K562 (cell line): ENCODE measurements around the gene GMDS.

Experiments used
- ESRRA ChIP-seq: fragments of 450-650 bp; IDR thresholded peaks from 2 replicates; pipeline ENCODE4 v1.6.1; 2014; ENCODE audit warnings: low read depth, mild to moderate bottlenecking, moderate library complexity, borderline replicate concordance
- PHB2 ChIP-seq: fragments of 450-650 bp; IDR thresholded peaks from 2 replicates; pipeline ENCODE4 v1.6.1; 2017; ENCODE audit warnings: low read depth
- ZNF311 ChIP-seq: fragments of 250-450 bp; sonication (Bioruptor Pico); IDR thresholded peaks from 2 replicates; pipeline ENCODE4 v1.4.0; 2020; ENCODE audit warnings: mild to moderate bottlenecking, moderate library complexity
- TF ChIP-seq, protein P1 (sequence below), 2 experiments: fragments of 450-650 bp; formaldehyde crosslinking in 1 of 2; IDR thresholded peaks; 2 replicates each; pipeline versions ENCODE4 v1.4.0 to v1.6.1; 2014 to 2020; ENCODE audit warnings: mild to moderate bottlenecking in 2 of 2, borderline replicate concordance in 1 of 2, low read depth in 1 of 2
- TF ChIP-seq, protein P2 (sequence below), 3 experiments: IDR thresholded peaks in 2 of 3; conservative IDR thresholded peaks in 1 of 3; 2 replicates each; pipeline ENCODE4 v1.5.1; 2011 to 2012; ENCODE audit warnings: low read length in 3 of 3, mild to moderate bottlenecking in 3 of 3, control low read depth in 2 of 3, improper control_type of control experiment in 1 of 3, inconsistent platforms in 1 of 3, low read depth in 1 of 3, mixed read lengths in 1 of 3, moderate library complexity in 1 of 3; ENCODE audit not compliant: insufficient read depth in 2 of 3

DNA sequence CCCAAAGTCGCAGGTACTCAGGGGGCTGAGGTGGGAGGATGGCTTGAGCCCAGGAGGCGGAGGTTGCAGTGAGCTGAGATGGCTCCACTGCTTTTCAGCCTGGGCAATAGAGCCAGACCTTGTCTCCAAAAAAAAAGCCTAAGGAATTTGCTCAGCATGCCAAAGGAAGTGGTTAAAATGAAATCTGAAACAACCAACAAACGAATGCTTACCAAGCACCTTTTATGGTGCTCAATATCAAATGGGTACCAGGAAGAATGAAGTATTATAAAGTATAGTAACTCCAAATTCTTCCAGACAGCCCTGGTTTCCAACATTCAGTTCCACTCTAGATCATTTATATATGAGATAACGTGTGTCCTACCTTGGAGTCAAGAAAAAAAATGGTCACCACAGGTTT lies 14.0 kb downstream of the GMDS start:
- TF ChIP-seq, protein P1, sequence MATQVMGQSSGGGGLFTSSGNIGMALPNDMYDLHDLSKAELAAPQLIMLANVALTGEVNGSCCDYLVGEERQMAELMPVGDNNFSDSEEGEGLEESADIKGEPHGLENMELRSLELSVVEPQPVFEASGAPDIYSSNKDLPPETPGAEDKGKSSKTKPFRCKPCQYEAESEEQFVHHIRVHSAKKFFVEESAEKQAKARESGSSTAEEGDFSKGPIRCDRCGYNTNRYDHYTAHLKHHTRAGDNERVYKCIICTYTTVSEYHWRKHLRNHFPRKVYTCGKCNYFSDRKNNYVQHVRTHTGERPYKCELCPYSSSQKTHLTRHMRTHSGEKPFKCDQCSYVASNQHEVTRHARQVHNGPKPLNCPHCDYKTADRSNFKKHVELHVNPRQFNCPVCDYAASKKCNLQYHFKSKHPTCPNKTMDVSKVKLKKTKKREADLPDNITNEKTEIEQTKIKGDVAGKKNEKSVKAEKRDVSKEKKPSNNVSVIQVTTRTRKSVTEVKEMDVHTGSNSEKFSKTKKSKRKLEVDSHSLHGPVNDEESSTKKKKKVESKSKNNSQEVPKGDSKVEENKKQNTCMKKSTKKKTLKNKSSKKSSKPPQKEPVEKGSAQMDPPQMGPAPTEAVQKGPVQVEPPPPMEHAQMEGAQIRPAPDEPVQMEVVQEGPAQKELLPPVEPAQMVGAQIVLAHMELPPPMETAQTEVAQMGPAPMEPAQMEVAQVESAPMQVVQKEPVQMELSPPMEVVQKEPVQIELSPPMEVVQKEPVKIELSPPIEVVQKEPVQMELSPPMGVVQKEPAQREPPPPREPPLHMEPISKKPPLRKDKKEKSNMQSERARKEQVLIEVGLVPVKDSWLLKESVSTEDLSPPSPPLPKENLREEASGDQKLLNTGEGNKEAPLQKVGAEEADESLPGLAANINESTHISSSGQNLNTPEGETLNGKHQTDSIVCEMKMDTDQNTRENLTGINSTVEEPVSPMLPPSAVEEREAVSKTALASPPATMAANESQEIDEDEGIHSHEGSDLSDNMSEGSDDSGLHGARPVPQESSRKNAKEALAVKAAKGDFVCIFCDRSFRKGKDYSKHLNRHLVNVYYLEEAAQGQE (IDR thresholded peaks at IDR 0.05; ENCODE audit: borderline replicate concordance): no peak
- TF ChIP-seq, protein P1 (CRISPR knock-in tag; IDR thresholded peaks at IDR 0.05; ENCODE audit: low read depth): no peak
- TF ChIP-seq ESRRA (no peak), ZNF311 (no peak), PHB2 (no peak)
- TF ChIP-seq, protein P2, sequence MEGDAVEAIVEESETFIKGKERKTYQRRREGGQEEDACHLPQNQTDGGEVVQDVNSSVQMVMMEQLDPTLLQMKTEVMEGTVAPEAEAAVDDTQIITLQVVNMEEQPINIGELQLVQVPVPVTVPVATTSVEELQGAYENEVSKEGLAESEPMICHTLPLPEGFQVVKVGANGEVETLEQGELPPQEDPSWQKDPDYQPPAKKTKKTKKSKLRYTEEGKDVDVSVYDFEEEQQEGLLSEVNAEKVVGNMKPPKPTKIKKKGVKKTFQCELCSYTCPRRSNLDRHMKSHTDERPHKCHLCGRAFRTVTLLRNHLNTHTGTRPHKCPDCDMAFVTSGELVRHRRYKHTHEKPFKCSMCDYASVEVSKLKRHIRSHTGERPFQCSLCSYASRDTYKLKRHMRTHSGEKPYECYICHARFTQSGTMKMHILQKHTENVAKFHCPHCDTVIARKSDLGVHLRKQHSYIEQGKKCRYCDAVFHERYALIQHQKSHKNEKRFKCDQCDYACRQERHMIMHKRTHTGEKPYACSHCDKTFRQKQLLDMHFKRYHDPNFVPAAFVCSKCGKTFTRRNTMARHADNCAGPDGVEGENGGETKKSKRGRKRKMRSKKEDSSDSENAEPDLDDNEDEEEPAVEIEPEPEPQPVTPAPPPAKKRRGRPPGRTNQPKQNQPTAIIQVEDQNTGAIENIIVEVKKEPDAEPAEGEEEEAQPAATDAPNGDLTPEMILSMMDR (IDR thresholded peaks at IDR 0.05 in 2 of 3, conservative IDR thresholded peaks at IDR 0.05 in 1 of 3; ENCODE audit: insufficient read depth in 2 of 3, low read depth in 1 of 3, low read length in 3 of 3): no peak
